GM12878 (cell line): ENCODE measurements around the gene NF1. TPM values are rescaled to one million over a fixed set of nuclear protein-coding genes. Genes with fewer than 3 reads are reported as not detected.

Experiments used
- ATAC-seq: fragments of 200-7000 bp; cut with Tn5 transposase; 3 replicates; pipeline ENCODE4 v1.9.1; 2020; ENCODE audit warnings: mild to moderate bottlenecking, moderate library complexity
- BruUV-seq: library from RNA; stranded (reverse); fragments of 400-500 nt; replicated peaks from 2 replicates; lab custom pipeline; 2021; lab: Mats Ljungman, UMichigan
- CTCF ChIA-PET: fragments of 300-600 bp; sonication (Branson Sonifier 250); formaldehyde crosslinking; extraction: SDS; loops from one replicate; lab custom pipeline; 2021; ENCODE audit warnings: inconsistent platforms; lab: Yijun Ruan, JAX
- POLR2A ChIA-PET: fragments of 350-600 bp; formaldehyde crosslinking; extraction: SDS; loops from one replicate; lab custom pipeline; 2021; ENCODE audit warnings: inconsistent platforms; lab: Charles Lee
- RAD21 ChIA-PET: fragments of 300-600 bp; sonication (Branson Sonifier 250); formaldehyde crosslinking; loops from one replicate; lab custom pipeline; 2023; ENCODE audit warnings: antibody characterized with exemption; ENCODE audit not compliant: unreplicated experiment; lab: Charles Lee
- SMC1A ChIA-PET: fragments of 300-600 bp; sonication (Branson Sonifier 250); formaldehyde crosslinking; loops from one replicate; lab custom pipeline; 2023; ENCODE audit not compliant: unreplicated experiment, uncharacterized antibody; lab: Charles Lee
- DNase-seq: peaks from one replicate; pipeline ENCODE4 v3.0.0-alpha.2; 2011; ENCODE audit warnings: low read depth, low spot score
- FAIRE-seq: peaks from 3 replicates; lab custom pipeline; 2011; peaks lifted over from hg19 to GRCh38; lab: Jason Lieb, UNC
- H2AFZ ChIP-seq: 2 replicates; pipeline ENCODE4 v1.6.0; 2011; ENCODE audit warnings: low read depth, low read length, control low read depth; ENCODE audit not compliant: control insufficient read depth
- H3K27ac ChIP-seq: 2 replicates; pipeline ENCODE4 v1.5.1; 2011; ENCODE audit warnings: control low read depth; ENCODE audit not compliant: control insufficient read depth, insufficient read depth
- H3K27me3 ChIP-seq, 2 experiments: replicated peaks in 1 of 2; 2 replicates each; pipeline versions ENCODE4 v1.6.0 to v1.6.1; 2011; ENCODE audit warnings: low read length in 1 of 2; ENCODE audit not compliant: control insufficient read depth in 2 of 2, insufficient read depth in 2 of 2
- H3K36me3 ChIP-seq, 2 experiments: 2 replicates each; pipeline ENCODE4 v1.5.1; 2011; ENCODE audit warnings: low read length in 1 of 2; ENCODE audit not compliant: control insufficient read depth in 2 of 2, insufficient read depth in 2 of 2
- H3K4me1 ChIP-seq: 2 replicates; pipeline ENCODE4 v1.6.1; 2011; ENCODE audit warnings: mild to moderate bottlenecking, low read length, moderate library complexity, mixed read lengths; ENCODE audit not compliant: control insufficient read depth, insufficient read depth
- H3K4me2 ChIP-seq: 2 replicates; pipeline ENCODE4 v1.6.0; 2011; ENCODE audit warnings: control low read depth; ENCODE audit not compliant: control insufficient read depth, insufficient read depth
- H3K4me3 ChIP-seq: fragments of 200-600 bp; sonication (generic); 2 replicates; pipeline ENCODE4 v1.5.1; 2016
- H3K79me2 ChIP-seq: 2 replicates; pipeline ENCODE4 v1.6.0; 2011; ENCODE audit warnings: low read length; ENCODE audit not compliant: control insufficient read depth, insufficient read depth
- H3K9ac ChIP-seq: 2 replicates; pipeline ENCODE4 v1.8.0; 2011; ENCODE audit warnings: low read length, control low read depth, mixed read lengths; ENCODE audit not compliant: control insufficient read depth, insufficient read depth
- H3K9me3 ChIP-seq: replicated peaks from 3 replicates; pipeline ENCODE4 v1.5.1; 2011; ENCODE audit warnings: mild to moderate bottlenecking, low read length; ENCODE audit not compliant: control insufficient read depth, insufficient read depth
- H4K20me1 ChIP-seq: 2 replicates; pipeline ENCODE4 v1.6.0; 2011; ENCODE audit not compliant: control insufficient read depth, insufficient read depth
- BMI1 ChIP-seq: fragments of 450-650 bp; IDR thresholded peaks from 2 replicates; pipeline ENCODE4 v1.6.1; 2016; ENCODE audit warnings: mild to moderate bottlenecking, moderate library complexity, borderline replicate concordance
- CBX3 ChIP-seq: fragments of 200-600 bp; sonication (generic); IDR thresholded peaks from 2 replicates; pipeline ENCODE4 v1.6.1; 2016; ENCODE audit warnings: low read depth, borderline replicate concordance
- DPF2 ChIP-seq: fragments of 450-650 bp; IDR thresholded peaks from 2 replicates; pipeline ENCODE4 v1.6.1; 2017; ENCODE audit warnings: mild to moderate bottlenecking
- IRF4 ChIP-seq: IDR thresholded peaks from 2 replicates; pipeline ENCODE4 v1.6.1; 2011; ENCODE audit warnings: low read depth, low read length
- MEF2A ChIP-seq: IDR thresholded peaks from 2 replicates; pipeline ENCODE4 v1.6.1; 2011; ENCODE audit warnings: low read depth, mild to moderate bottlenecking, low read length, moderate library complexity; ENCODE audit not compliant: insufficient read depth
- MTA2 ChIP-seq: fragments of 450-650 bp; IDR thresholded peaks from 2 replicates; pipeline ENCODE4 v1.6.1; 2016; ENCODE audit warnings: low read depth, mild to moderate bottlenecking, moderate library complexity
- MYB ChIP-seq: fragments of 150-350 bp; IDR thresholded peaks from 2 replicates; pipeline ENCODE4 v1.6.1; 2014; ENCODE audit warnings: mild to moderate bottlenecking, low read depth, low read length, borderline replicate concordance
- MYC ChIP-seq: IDR thresholded peaks from 2 replicates; pipeline ENCODE4 v1.6.1; 2011; ENCODE audit warnings: mild to moderate bottlenecking, low read length, moderate library complexity, inconsistent platforms; ENCODE audit not compliant: insufficient read depth, insufficient replicate concordance, insufficient read length, severe bottlenecking
- NFXL1 ChIP-seq: fragments of 450-650 bp; IDR thresholded peaks from 2 replicates; pipeline ENCODE4 v1.6.1; 2017; ENCODE audit warnings: antibody characterized with exemption, mild to moderate bottlenecking, borderline replicate concordance
- PAX8 ChIP-seq: fragments of 450-650 bp; IDR thresholded peaks from 2 replicates; pipeline ENCODE4 v1.6.1; 2017; ENCODE audit warnings: mild to moderate bottlenecking, moderate library complexity
- RELA ChIP-seq: fragments of 450-650 bp; IDR thresholded peaks from 2 replicates; pipeline ENCODE4 v1.8.0; 2014; ENCODE audit warnings: borderline replicate concordance; ENCODE audit not compliant: partially characterized antibody
- SMAD1 ChIP-seq: fragments of 450-650 bp; IDR thresholded peaks from 2 replicates; pipeline ENCODE4 v1.6.1; 2018; ENCODE audit warnings: mild to moderate bottlenecking, low read depth; ENCODE audit not compliant: partially characterized antibody
- SMARCA5 ChIP-seq: fragments of 450-650 bp; IDR thresholded peaks from 2 replicates; pipeline ENCODE4 v1.6.1; 2017; ENCODE audit warnings: mild to moderate bottlenecking
- SREBF1 ChIP-seq: IDR thresholded peaks from 2 replicates; pipeline ENCODE4 v1.6.1; 2012; ENCODE audit warnings: mild to moderate bottlenecking, low read length
- SRF ChIP-seq, 2 experiments: IDR thresholded peaks; 2 replicates each; pipeline ENCODE4 v1.6.1; 2011; ENCODE audit warnings: low read depth in 2 of 2, low read length in 2 of 2, mild to moderate bottlenecking in 1 of 2, moderate library complexity in 1 of 2
- TCF3 ChIP-seq: IDR thresholded peaks from 2 replicates; pipeline ENCODE4 v1.6.1; 2012; ENCODE audit warnings: low read depth, mild to moderate bottlenecking, low read length, borderline replicate concordance; ENCODE audit not compliant: insufficient read depth
- WRNIP1 ChIP-seq: IDR thresholded peaks from 2 replicates; pipeline ENCODE4 v1.6.1; 2011; ENCODE audit warnings: low read depth, low read length, improper control_type of control experiment, borderline replicate concordance
- YY1 ChIP-seq: IDR thresholded peaks from 2 replicates; pipeline ENCODE4 v1.6.1; 2011; ENCODE audit warnings: low read depth, mild to moderate bottlenecking, low read length
- ZNF622 ChIP-seq: fragments of 450-650 bp; IDR thresholded peaks from 2 replicates; pipeline ENCODE4 v1.6.1; 2017; ENCODE audit warnings: mild to moderate bottlenecking, inconsistent platforms
- WGBS: methylation state at CpG from one replicate; pipeline ENCODE4 v1.1.6; 2016; ENCODE audit warnings: low lambda C conversion rate; ENCODE audit not compliant: insufficient replicate concordance, insufficient coverage; ENCODE audit errors: missing lambda C conversion rate; 5-methylcytosine and 5-hydroxymethylcytosine counted together
- in situ Hi-C: fragments of 300-500 bp; cut with MboI; formaldehyde crosslinking; loops from 9 replicates; pipeline ENCODE4 v1.14.3; 2018; ENCODE audit warnings: mixed read lengths
- intact Hi-C: fragments of 100-400 bp; cut with micrococcal nuclease; formaldehyde crosslinking; loops from one replicate; pipeline ENCODE4 v1.14.2; 2022; ENCODE audit not compliant: unreplicated experiment
- polyA plus RNA-seq, 11 experiments: library from polyadenylated mRNA; depleted of rRNA in 4 of 11; unstranded in 6 of 11; stranded (reverse) in 5 of 11; fragments of >200 nt; fragmentation: Nextera tagmentation in 4 of 11; fragmentation: Illumina TruSeq in 1 of 11; extraction: Ambion mirVana in 4 of 11; extraction: Trizol in 1 of 11; gene quantifications; 1 replicate in 1 of 11; 2 replicates in 10 of 11; pipeline versions ENCODE4 v1.2.1 to v1.2.3, GENCODE V29; 2011 to 2016; ENCODE audit warnings: inconsistent platforms in 2 of 11, missing spikeins in 2 of 11, low read depth in 1 of 11
- total RNA-seq, 4 experiments: library from RNA; depleted of rRNA in 3 of 4; stranded (reverse); fragments of >200 nt in 3 of 4; fragmentation: Illumina TruSeq in 1 of 4; extraction: Trizol in 1 of 4; gene quantifications; 2 replicates each; pipeline versions ENCODE4 v1.2.1 to v1.2.3, GENCODE V29; 2013 to 2021
- TF ChIP-seq, protein P1 (sequence below): fragments of 150-350 bp; IDR thresholded peaks from 2 replicates; pipeline ENCODE4 v1.6.1; 2016; ENCODE audit warnings: low read depth, low read length

The NF1 gene
- total and polyA plus RNA-seq, 10 of the 15 experiments (the other 5 are each of a cell fraction or from before 2014, with no cell fraction given), result 2.5 to 31.8 (median 16.6) TPM

DNA sequence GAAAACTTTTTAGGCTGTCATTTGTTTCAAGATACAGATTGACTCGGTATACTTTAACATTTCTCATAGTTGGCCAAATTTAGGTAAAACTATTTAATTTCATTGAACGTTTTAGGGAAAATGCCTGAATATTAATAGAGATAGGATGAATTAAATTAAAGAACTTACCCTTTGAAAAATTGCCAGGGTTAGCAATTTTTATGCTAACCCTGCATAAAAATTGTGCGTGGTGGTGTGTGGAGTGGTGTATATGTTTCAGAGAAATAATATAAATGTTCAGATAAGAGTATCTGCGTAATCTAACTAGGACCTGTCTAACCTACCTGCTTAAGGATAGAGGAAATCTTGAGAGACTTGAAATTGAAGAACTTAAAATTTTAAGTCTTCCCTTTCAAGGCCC, 21.4 kb downstream of the NF1 start:
- Histone ChIP-seq H3K27ac (no peak overlapping the region), H3K4me2 (no peak overlapping the region), H3K9me3 (no peaks in the 10 kb centered on the region; the same call in 2 of the 3 replicates), H4K20me1 (no peaks in the 10 kb centered on the region), H3K27me3 (no peaks in the 10 kb centered on the region), H3K4me1 (peaks cover 5% of the 10 kb centered on the region; the same call in 1 of the 2 replicates), H3K9ac (no peak overlapping the region), H2AFZ (no peak overlapping the region), H3K4me3 (no peak overlapping the region), H3K36me3 (no peaks in the 10 kb centered on the region), H3K79me2 (peaks cover 2% of the 10 kb centered on the region)
- WGBS, result 96% methylated on average over 4 of the region's 4 CpGs
- ChIA-PET CTCF (no interaction called here), POLR2A (no interaction called here), RAD21 (no interaction called here), SMC1A (interaction anchor here (0.6 kb wide), 1 partner anchor 67 kb away, joined by 5 read pairs; no protein-coding TSS in a partner anchor)
- BruUV-seq, result no TSS peak
- TF ChIP-seq IRF4 (no peak), DPF2 (no peak), ZNF622 (no peak), RELA (no peak), BMI1 (no peak), SMARCA5 (no peak), YY1 (no peak), TCF3 (no peak), MYC (no peak), PAX8 (no peak), WRNIP1 (no peak), MTA2 (no peak), MYB (no peak), SREBF1 (no peak), SMAD1 (no peak), NFXL1 (no peak), CBX3 (no peak), MEF2A (no peak), SRF (IDR thresholded peaks at IDR 0.05; ENCODE audit: low read depth in 2 of 2, low read length in 2 of 2) (no peak)
- TF ChIP-seq, protein P1, sequence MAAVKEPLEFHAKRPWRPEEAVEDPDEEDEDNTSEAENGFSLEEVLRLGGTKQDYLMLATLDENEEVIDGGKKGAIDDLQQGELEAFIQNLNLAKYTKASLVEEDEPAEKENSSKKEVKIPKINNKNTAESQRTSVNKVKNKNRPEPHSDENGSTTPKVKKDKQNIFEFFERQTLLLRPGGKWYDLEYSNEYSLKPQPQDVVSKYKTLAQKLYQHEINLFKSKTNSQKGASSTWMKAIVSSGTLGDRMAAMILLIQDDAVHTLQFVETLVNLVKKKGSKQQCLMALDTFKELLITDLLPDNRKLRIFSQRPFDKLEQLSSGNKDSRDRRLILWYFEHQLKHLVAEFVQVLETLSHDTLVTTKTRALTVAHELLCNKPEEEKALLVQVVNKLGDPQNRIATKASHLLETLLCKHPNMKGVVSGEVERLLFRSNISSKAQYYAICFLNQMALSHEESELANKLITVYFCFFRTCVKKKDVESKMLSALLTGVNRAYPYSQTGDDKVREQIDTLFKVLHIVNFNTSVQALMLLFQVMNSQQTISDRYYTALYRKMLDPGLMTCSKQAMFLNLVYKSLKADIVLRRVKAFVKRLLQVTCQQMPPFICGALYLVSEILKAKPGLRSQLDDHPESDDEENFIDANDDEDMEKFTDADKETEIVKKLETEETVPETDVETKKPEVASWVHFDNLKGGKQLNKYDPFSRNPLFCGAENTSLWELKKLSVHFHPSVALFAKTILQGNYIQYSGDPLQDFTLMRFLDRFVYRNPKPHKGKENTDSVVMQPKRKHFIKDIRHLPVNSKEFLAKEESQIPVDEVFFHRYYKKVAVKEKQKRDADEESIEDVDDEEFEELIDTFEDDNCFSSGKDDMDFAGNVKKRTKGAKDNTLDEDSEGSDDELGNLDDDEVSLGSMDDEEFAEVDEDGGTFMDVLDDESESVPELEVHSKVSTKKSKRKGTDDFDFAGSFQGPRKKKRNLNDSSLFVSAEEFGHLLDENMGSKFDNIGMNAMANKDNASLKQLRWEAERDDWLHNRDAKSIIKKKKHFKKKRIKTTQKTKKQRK, result no peak
- FAIRE-seq (no peak), ATAC-seq (no peak), DNase-seq (no peak)
- intact Hi-C loops (no loop called here), in situ Hi-C loops (no loop called here)
